Left ventricle myocardium superior (tissue), 1 donor: ENCODE measurements around the gene CELSR1. TPM values are rescaled to one million over a fixed set of nuclear protein-coding genes. Genes with fewer than 3 reads are reported as not detected.
"Not testable (repeated sequence)": the region's sequence is repeated elsewhere in the genome, so short reads cannot be mapped to it uniquely, and the experiment has no call there.

Experiments
- ATAC-seq: fragments of 200-7000 bp; cut with Tn5 transposase; one replicate; pipeline ENCODE4 v1.9.1; 2020; ENCODE audit warnings: mild to moderate bottlenecking, moderate library complexity
- DNase-seq: peaks from one replicate; pipeline ENCODE4 v3.0.0-alpha.2; 2020
- intact Hi-C: fragments of 100-400 bp; cut with micrococcal nuclease; formaldehyde crosslinking; loops from one replicate; pipeline ENCODE4 v1.11.0; 2022
- total RNA-seq: library from RNA; stranded (reverse); fragmentation: NEBNext Ultra II Directional; extraction: Animal tissue kit (Norgen Biotek cat#: 25700); gene quantifications from one replicate; pipeline ENCODE4 v1.2.1, GENCODE V29; 2021
- donor health status: DM: no; HTN: yes; CAD: no; lungs with severe emphysema.

Gene CELSR1
- total RNA-seq, 1 donor from 2014 or later, result 9.7 TPM

GRCh38 chr22:46336119-46337078 is 201.0 kb downstream of the CELSR1 start:
- peak; percentile 55 for DNase-seq
- intact Hi-C loops, result no loop called here
- ATAC-seq, result peak; percentile 54

DNA sequence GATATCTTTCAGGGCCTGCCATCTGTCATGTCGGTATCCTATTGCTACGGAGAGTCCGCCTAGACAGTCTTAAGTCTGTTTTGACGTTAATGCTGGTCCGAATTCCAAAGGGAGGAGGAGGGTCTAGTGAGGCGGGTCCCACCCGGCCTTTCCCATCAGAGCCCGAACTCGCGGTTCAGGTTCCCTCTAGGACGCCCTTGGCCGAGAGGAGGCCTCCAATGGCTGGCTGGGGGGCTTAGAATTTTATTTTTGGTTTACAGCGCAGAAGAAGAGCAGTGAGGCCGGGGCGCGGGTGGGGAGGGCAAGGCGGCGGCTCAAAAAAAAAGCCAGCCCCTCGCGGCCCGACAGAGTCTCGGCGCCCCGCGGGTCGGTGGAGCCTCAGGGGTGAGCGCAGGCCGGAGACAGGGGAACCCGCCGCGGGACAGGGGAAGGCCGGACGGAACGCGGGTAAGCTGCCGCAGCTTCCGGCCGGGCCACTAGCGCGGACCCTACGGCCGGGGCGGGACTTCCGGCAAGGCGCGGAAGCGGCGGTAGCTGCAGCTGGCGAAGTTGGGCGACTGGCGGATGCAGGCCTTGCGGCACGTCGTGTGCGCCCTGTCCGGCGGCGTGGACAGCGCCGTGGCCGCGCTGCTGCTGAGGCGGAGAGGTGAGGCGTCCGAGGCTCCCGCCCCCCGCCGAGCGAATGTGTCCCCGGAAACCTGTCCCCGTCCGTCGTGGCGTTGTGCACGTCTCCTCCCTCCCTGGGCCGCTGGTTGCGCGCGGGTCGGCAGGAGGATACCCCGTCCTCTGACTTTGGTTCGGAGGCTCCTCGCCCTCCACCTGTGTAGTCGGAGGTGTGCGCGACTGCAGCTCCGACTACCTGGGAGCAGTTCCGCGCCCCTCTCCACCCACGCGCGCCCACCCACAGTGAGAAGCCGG is 202.0 kb downstream of the CELSR1 start, which contains the start of gene TRMU:
TRMU (plus strand) TSS at position 514 of the 918 bp plus-strand sequence; CDS start at position 565, 51 bp downstream.
- DNase-seq (peak; percentile 95), ATAC-seq (peak; percentile 96)
- intact Hi-C loops, result no loop called here

GRCh38 chr22:46331496-46331895 is 205.9 kb downstream of the CELSR1 start:
- ATAC-seq, result no peak
- DNase-seq, result peak; percentile 16
- intact Hi-C loops, result no loop called here

DNA sequence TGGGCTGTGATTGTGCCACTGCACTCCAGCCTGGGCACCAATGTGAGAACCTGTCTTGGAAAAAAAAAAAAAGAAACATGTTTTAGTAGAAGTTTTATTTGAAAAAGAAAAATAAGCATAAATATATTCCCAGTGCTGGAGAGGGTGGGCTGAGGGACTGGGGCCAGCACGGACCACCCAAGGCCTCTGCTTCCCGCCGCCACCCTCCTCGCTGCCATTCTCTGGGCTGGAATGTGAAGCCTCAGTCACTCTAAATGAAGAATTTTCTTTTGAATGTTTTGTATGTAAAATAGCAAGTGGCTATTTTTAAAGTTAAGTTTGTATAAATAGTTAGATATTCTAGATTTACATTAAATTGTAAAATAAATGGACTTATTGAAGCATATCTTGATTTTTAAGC is 207.0 kb downstream of the CELSR1 start:
- intact Hi-C loops, result no loop called here
- peak; percentile 4 for DNase-seq
- no peak for ATAC-seq

DNA sequence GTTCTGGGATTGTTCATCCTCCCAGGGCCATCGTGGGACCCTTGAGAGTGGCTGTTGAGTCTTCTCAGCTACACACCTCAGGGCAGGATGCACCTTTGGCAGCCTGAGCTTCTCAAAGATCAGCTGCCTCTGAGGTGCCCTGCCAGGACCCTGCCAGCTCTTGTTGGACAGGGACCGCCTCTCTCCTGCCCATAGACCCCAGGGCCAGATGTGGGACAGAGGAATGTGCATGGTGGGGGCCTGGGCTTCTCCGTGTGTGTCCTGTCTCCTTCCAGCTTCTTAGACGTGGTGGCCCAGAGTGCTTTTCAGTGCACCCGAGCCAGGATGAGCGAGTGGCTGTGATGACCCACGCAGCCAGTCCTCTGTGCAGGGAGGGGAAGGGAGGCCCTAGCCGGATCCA is 207.8 kb downstream of the CELSR1 start:
- intact Hi-C loops, result no loop called here

GRCh38 chr22:46328797-46329196 is 208.6 kb downstream of the CELSR1 start:
- ATAC-seq (no peak), DNase-seq (peak; percentile 30)
- intact Hi-C loops, result no loop called here

More for the DNA sequence above, 207.8 kb downstream of the CELSR1 start:
- DNase-seq (peak; percentile 23), ATAC-seq (no peak)

GRCh38 chr22:46327691-46328465 is 209.5 kb downstream of the CELSR1 start:
- no peak for ATAC-seq
- DNase-seq, result peak; percentile 18
- intact Hi-C loops, result no loop called here

DNA sequence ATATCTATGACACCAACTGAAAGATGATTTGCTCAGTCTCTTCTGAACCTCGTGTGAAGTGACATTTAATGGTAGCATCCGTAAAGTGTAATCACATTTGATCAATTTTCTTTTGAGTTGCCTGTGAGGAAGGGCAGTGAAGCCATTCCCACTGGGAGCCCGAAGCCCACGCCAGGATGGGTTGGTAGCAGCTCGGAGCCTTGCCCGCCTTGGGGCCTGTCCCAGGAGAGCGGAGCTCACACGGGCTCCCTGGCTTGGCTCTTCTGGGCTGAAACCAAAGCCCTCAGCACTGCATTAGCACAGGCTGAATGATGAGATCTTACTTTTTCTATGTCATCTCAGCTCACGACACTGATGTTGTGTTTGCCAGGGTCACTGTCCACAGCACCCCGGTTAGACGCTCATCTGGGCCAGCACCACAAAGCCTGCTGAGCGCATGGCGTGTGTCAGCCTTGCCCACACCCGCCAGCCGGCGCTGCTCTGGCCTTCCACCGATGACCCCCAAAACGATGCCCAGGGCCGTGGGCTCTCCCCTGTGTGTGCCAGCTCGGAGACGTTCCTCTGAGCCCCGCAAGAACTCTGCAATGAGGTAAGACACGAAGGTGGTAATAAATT is 211.2 kb downstream of the CELSR1 start:
- peak; percentile 5 for DNase-seq
- no peak for ATAC-seq
- intact Hi-C loops, result no loop called here

DNA sequence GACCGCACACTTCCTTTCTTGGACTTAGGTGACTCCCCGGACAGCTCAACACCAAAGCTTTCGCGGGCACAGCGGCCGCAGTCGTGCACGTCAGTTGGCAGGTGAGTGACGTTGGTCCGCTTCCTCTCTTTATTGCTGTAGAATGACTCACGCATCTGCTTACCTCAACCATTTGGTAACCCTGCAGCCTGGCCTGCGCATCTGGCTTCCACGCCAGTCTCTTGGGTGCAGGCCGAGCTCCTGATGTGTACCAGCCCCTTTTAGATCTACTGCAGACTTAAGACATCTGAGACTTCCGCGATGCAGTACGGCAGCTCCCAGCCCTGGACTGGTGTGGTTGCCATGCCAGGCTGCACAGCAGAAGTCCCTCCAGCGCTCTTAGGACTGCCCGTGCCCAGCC is 214.3 kb downstream of the CELSR1 start:
- intact Hi-C loops, result no loop called here
- peak; percentile 18 for DNase-seq
- no peak for ATAC-seq

- ATAC-seq (no peak), DNase-seq (peak; percentile 23)
- intact Hi-C loops, result no loop called here
Measured at GRCh38 chr22:46322711-46323110, 214.7 kb downstream of the CELSR1 start.

DNA sequence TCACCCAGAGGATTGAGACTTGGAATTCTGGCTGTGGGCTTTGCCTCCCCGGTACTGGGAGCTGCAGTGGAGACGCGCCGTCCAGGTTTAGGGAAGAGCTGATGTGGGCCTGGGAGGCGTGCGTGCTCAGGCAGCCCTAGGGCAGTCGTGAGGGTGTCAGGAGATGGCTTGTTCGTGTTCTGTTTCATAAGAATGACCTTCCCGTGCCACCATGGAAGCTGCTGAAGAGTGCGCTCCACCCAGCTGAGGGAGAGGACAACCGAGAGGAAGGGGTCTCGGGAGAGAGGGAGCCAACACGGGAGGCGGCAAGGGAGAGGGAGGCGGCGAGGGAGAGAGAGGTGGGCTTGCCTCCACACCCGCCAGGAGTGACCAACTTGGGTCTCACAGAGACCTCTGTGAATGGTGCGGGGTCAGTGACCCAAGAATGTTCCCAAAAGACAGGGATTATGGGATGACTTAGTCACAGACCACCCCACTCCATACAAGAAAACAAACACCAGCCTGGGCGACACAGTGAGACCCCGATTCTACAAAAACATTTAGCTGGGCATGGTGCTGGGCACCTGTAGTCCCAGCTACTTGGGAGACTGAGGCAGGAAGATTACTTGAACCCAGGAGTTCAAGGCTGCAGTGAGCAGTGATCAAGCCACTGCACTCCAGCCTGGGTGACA is 216.6 kb downstream of the CELSR1 start:
- intact Hi-C loops, result no loop called here
- no peak for ATAC-seq
- peak; percentile 18 for DNase-seq

DNA sequence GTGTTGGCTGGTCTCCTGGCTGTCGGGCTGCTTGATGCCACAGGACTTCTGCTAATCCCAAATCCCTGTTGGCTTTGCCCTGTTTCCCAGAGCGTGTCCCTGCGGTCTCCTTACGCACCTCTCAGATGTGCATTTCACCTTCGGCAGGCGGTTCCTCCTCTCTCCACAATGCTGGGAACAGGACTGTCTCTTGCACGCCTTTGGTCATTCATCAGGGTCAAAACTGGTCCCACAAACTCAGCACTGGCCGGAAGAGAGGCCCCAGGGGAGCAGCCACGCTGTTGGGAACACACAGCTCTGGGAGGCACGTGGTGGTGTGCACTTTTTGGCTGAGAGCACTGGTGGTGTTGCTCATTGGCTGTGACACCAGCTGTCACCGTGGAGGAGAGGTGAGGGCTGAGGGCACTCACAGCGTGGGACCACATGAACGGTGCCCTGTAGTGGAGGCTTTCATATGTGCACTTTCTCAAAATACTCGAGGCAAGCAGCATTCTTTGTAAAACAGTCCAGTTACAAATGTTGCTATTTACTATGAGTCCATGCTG is 217.2 kb downstream of the CELSR1 start:
- intact Hi-C loops, result no loop called here
- ATAC-seq (peak; percentile 25), DNase-seq (peak; percentile 25)

DNA sequence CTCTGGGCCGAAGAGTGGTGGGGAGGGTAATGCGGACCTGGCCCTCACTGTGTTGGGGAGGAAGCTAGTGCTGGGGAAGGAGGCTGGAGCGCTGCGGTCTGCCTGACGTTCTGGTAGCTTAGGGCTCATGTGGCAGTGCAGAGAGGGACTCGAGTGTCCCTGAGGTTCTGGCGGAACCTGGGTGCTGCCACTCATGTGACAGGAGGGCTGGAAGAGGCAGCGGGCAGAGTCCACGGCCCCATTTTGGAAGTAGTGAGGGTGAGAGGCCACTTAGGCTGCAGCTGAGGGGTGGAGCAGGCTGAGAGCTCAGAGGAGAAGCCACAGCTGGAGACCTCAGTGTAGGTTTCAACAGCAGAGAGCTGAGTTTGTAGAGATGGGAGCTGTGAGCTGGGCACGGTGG is 218.1 kb downstream of the CELSR1 start:
- intact Hi-C loops, result loop anchor here (10.0 kb wide), 2 partner anchors 325 to 415 kb away; no protein-coding TSS in a partner anchor
- ATAC-seq (no peak), DNase-seq (peak; percentile 10)

- intact Hi-C loops, result loop anchor here (10.0 kb wide), 2 partner anchors 324 to 414 kb away; no protein-coding TSS in a partner anchor
- ATAC-seq (no peak), DNase-seq (peak; percentile 15)
Measured at GRCh38 chr22:46318576-46318975, 218.8 kb downstream of the CELSR1 start.

DNA sequence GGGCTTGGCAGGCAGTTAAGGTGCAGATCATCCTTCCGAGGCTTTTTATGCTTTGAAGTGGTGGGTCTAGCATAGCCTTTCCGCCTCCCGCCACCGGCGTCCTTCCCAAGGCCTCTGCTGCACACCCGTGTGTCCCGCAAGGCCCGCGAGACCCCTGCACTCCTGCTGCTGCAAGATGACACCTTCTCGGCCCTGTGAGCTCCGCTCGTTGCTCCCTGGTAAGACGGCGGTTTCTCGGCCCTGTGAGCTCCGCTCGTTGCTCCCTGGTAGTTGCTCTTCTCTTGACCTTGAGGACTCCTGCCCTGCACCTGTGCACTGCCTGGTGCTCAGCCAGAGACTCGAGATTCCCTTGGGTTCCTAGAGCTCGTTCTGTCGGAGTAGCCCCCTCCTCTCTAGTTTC is 219.8 kb downstream of the CELSR1 start:
- no peak for ATAC-seq
- intact Hi-C loops, result loop anchor here (10.0 kb wide), 2 partner anchors 323 to 413 kb away; no protein-coding TSS in a partner anchor
- peak; percentile 10 for DNase-seq

- DNase-seq (peak; percentile 22), ATAC-seq (no peak)
- intact Hi-C loops, result loop anchor here (10.0 kb wide), 2 partner anchors 321 to 411 kb away; no protein-coding TSS in a partner anchor
Measured at GRCh38 chr22:46315976-46316375, 221.4 kb downstream of the CELSR1 start.

DNA sequence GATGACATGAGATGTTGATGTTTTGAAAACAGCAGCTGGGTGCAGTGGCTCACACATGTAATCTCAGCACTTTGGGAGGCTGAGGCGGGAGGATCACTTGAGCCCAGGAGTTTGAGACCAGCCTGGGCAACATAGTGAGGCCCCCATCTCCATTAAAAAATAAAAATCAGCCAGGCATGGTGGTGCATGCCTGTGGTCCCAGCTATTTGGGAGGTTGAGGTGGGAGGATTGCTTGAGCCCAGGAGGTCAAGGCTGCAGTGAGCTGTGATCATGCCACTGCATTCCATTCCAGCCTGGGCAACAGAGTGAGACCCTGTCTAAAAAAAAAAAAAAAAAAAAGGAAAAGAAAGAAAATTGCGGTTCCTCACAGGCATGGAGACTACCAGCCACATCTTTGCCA is 224.6 kb downstream of the CELSR1 start:
- intact Hi-C loops, result loop anchor here (5.0 to 10.0 kb wide), 3 partner anchors 191 to 408 kb away; no protein-coding TSS in a partner anchor
- ATAC-seq, result not testable (repeated sequence)

More for the DNA sequence above, 224.6 kb downstream of the CELSR1 start:
- not testable (repeated sequence) for DNase-seq
